Endodermal cell (in vitro differentiated cells): ENCODE measurements around the gene RASL10A. TPM values are rescaled to one million over a fixed set of nuclear protein-coding genes. Genes with fewer than 3 reads are reported as not detected.

Source experiments
- DNase-seq: peaks from one replicate; pipeline ENCODE4 v3.0.0-alpha.2; 2017
- H3K27ac ChIP-seq: 2 replicates; pipeline ENCODE4 v1.5.1; 2013; ENCODE audit warnings: mild to moderate bottlenecking, low read depth, low read length, moderate library complexity
- H3K27me3 ChIP-seq: 2 replicates; pipeline ENCODE4 v1.6.1; 2013; ENCODE audit warnings: mild to moderate bottlenecking, low read length, moderate library complexity; ENCODE audit not compliant: insufficient read depth, control insufficient read depth, poor library complexity, severe bottlenecking
- H3K36me3 ChIP-seq: 2 replicates; pipeline ENCODE4 v1.7.0; 2013; ENCODE audit warnings: mild to moderate bottlenecking, low read length, moderate library complexity; ENCODE audit not compliant: control insufficient read depth, insufficient read depth
- H3K4me1 ChIP-seq: one replicate; pipeline ENCODE4 v1.7.0; 2013; ENCODE audit warnings: low read length; ENCODE audit not compliant: control insufficient read depth, insufficient read depth
- H3K4me3 ChIP-seq: 2 replicates; pipeline ENCODE4 v1.5.1; 2013; ENCODE audit warnings: mild to moderate bottlenecking, low read length, moderate library complexity
- H3K9ac ChIP-seq: 2 replicates; pipeline ENCODE4 v1.6.1; 2013; ENCODE audit warnings: mild to moderate bottlenecking, low read length, moderate library complexity; ENCODE audit not compliant: poor library complexity, severe bottlenecking; ENCODE audit errors: extremely low read depth
- H3K9me3 ChIP-seq: 2 replicates; pipeline ENCODE4 v1.6.1; 2013; ENCODE audit warnings: mild to moderate bottlenecking, low read length, moderate library complexity; ENCODE audit not compliant: control insufficient read depth
- H3K27ac Mint-ChIP-seq: 2 replicates; pipeline ENCODE4 v1.8.0; 2020; ENCODE audit warnings: mixed read lengths
- H3K27me3 Mint-ChIP-seq: 2 replicates; pipeline ENCODE4 v1.8.0; 2021; ENCODE audit warnings: mild to moderate bottlenecking, mixed read lengths; ENCODE audit not compliant: insufficient read depth
- H3K36me3 Mint-ChIP-seq: 2 replicates; pipeline ENCODE4 v1.8.0; 2020; ENCODE audit warnings: low read depth, mixed read lengths
- H3K4me1 Mint-ChIP-seq: 2 replicates; pipeline ENCODE4 v1.8.0; 2020; ENCODE audit warnings: mixed read lengths
- H3K4me3 Mint-ChIP-seq: 2 replicates; pipeline ENCODE4 v1.8.0; 2020; ENCODE audit warnings: mild to moderate bottlenecking, moderate library complexity, mixed read lengths
- H3K9me3 Mint-ChIP-seq: 2 replicates; pipeline ENCODE4 v1.8.0; 2020; ENCODE audit warnings: mild to moderate bottlenecking, mixed read lengths
- CTCF ChIP-seq: fragments of 200-600 bp; sonication (generic); conservative IDR thresholded peaks from 2 replicates; pipeline ENCODE4 v1.5.0; 2021; ENCODE audit warnings: antibody characterized with exemption, mild to moderate bottlenecking
- whole genome bisulfite sequencing, 2 experiments: methylation state at CpG; one replicate each; pipeline versions ENCODE4 v1.1.5 to v1.1.7; 2013; ENCODE audit warnings: missing lambda C conversion rate in 2 of 2, mixed read lengths in 1 of 2; ENCODE audit not compliant: insufficient coverage in 1 of 2, insufficient read length in 1 of 2; 5-methylcytosine and 5-hydroxymethylcytosine counted together
- total RNA-seq, 2 donors: library from RNA; stranded (reverse); fragmentation: NEBNext Ultra II Directional in 1 of 2; extraction: Animal tissue kit (Norgen Biotek cat#: 25700) in 1 of 2; gene quantifications; 2 replicates in 1 of 2; 3 replicates in 1 of 2; pipeline ENCODE4 v1.2.1, GENCODE V29; 2021

Gene RASL10A
- total RNA-seq, 2 donors from 2014 or later = 1.3 TPM

DNA sequence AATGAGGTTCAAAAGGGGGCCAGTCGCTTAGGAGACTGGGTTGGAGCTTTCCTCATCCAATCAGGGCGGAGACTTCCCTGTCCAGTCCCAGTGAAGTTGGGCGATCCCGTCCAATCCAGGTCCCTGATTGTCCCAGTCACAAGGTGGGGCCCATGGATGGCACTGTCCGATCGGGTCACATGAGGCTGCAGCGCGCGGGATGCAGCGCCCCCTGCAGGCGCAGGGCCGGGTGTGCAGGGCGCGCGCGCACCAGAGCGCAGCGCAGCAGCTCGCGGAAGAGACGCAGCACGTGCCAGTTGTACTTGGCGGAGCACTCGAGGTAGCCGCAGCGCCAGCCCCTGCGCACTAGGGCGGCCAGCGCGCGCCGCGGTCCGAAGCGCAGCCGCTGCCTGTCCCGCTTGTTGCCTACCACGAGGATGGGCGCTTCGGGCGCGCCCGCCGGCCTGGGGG lies 2.3 kb downstream of the RASL10A start:
- no peak overlapping the region for H3K4me3 Mint-ChIP-seq
- no peak overlapping the region for H3K9ac ChIP-seq
- peaks cover 47% of the 10 kb centered on the region for H3K27me3 Mint-ChIP-seq

DNA sequence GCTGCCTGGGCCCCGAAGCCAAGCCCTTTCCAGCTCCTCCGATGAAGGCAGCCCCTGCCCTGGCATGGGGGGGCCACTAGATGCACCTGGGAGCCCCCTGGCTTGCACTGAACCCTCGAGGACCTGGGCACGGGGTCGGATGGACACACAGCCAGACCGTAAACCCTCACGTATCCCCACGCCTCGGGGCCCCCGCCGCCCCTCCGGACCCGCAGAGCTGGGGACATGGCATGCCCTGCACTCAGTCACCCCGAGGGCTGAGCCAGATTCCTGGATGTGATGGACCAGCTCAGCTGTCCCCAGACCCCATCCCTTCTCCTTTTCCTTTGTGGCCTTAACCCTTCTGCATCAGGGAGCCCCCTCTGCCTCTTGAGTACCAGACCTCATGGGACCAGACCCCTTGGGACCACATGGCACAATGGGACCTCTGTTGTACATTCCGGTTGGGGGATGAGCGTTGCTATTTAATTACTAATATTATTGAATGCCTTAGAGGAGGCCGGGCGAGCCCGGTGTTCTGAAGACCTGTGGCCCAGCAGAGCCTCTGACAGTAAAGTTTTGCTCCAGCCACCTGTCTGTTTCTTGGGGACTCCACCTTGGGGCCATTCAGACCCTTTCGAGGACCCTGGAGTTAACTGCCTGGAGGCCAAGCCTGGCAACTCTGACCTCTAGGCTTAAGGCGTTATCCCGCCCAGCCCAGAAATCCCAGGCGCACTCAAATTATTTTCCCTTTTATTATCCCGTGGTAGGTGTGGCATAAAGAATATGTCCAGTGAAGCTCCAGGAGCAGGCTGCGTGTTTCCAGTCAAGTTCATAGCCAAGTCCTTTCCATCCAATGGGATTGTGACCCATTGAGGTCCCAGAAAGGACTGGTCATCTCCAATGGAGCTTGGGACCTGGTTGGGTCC lies 3.0 kb downstream of the RASL10A start:
- Mint-ChIP-seq H3K36me3 (peaks cover 11% of the 10 kb centered on the region), H3K4me3 (no peak overlapping the region), H3K9me3 (peaks cover 10% of the 10 kb centered on the region), H3K4me1 (peaks cover 17% of the 10 kb centered on the region), H3K27ac (no peak overlapping the region), H3K27me3 (peaks cover 42% of the 10 kb centered on the region)
- Histone ChIP-seq H3K36me3 (no peaks in the 10 kb centered on the region), H3K27ac (no peak overlapping the region), H3K9me3 (no peaks in the 10 kb centered on the region), H3K9ac (no peak overlapping the region), H3K27me3 (peaks cover 38% of the 10 kb centered on the region), H3K4me1 (peaks cover 7% of the 10 kb centered on the region), H3K4me3 (no peak overlapping the region)
- WGBS, 2 experiments = 96 to 97% methylated on average over 21 to 25 of the region's 25 CpGs
- no peak for TF ChIP-seq CTCF
- no peak for DNase-seq

More for the DNA sequence above, 2.3 kb downstream of the RASL10A start:
- peak; percentile 93 for DNase-seq
- Mint-ChIP-seq H3K9me3 (peaks cover 10% of the 10 kb centered on the region), H3K36me3 (peaks cover 11% of the 10 kb centered on the region), H3K4me1 (peaks cover 15% of the 10 kb centered on the region), H3K27ac (no peak overlapping the region)
- WGBS, 2 experiments = 77 to 85% methylated on average over 40 to 44 of the region's 44 CpGs
- H3K9me3 ChIP-seq = no peaks in the 10 kb centered on the region
- H3K27ac ChIP-seq = no peak overlapping the region
- no peaks in the 10 kb centered on the region for H3K36me3 ChIP-seq
- H3K4me1 ChIP-seq = peaks cover 5% of the 10 kb centered on the region
- peak; percentile 96 for TF ChIP-seq CTCF
- H3K27me3 ChIP-seq = peaks cover 38% of the 10 kb centered on the region
- H3K4me3 ChIP-seq = no peak overlapping the region

GRCh38 chr22:29311464-29312217 lies 3.9 kb downstream of the RASL10A start:
- H3K4me1 ChIP-seq = peaks cover 8% of the 10 kb centered on the region
- no peak for DNase-seq

More at GRCh38 chr22:29311464-29312217, 3.9 kb downstream of the RASL10A start:
- H3K9me3 ChIP-seq = no peaks in the 10 kb centered on the region
- no peak for TF ChIP-seq CTCF
- no peak overlapping the region for H3K4me3 ChIP-seq
- 94 to 95% methylated on average over 36 to 50 of the region's 50 CpGs for WGBS, 2 experiments
- no peak overlapping the region for H3K4me3 Mint-ChIP-seq
- H3K27me3 Mint-ChIP-seq = peaks cover 34% of the 10 kb centered on the region
- H3K4me1 Mint-ChIP-seq = peaks cover 19% of the 10 kb centered on the region
- no peak overlapping the region for H3K27ac Mint-ChIP-seq
- no peaks in the 10 kb centered on the region for H3K36me3 ChIP-seq
- no peak overlapping the region for H3K9ac ChIP-seq
- peaks cover 38% of the 10 kb centered on the region for H3K27me3 ChIP-seq
- H3K36me3 Mint-ChIP-seq = peaks cover 11% of the 10 kb centered on the region
- no peak overlapping the region for H3K27ac ChIP-seq
- peaks cover 10% of the 10 kb centered on the region for H3K9me3 Mint-ChIP-seq
